ENCODE measurements around the gene CDK1. TPM values are rescaled to one million over a fixed set of nuclear protein-coding genes. Genes with fewer than 3 reads are reported as not detected.

CDK1 gene
- total RNA-seq, 2 experiments from 2014 or later = 0.75 to 1.1 TPM

DNA sequence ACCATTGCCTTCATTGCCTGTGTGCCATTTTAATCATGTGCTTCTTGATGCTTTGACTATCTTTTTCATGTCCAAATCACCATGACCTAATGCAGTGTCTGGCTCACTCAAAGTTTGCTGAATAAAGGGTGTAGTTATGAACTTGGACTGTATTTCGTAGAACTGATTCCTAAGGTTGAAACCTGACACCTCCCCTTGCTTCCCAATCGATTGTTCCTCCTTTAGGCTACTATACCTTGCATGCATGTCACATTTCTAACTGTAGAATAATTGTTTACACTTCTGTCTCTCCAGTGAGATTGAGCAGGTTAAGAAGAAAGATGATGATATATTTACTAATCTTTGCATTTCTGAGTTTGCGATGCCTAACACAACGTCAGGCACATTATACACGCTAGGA is 41.0 kb upstream of the CDK1 start:
- DNase-seq (no peak), ATAC-seq (ENCODE audit: poor library complexity) (no peak)
- TF ChIP-seq, protein P1, sequence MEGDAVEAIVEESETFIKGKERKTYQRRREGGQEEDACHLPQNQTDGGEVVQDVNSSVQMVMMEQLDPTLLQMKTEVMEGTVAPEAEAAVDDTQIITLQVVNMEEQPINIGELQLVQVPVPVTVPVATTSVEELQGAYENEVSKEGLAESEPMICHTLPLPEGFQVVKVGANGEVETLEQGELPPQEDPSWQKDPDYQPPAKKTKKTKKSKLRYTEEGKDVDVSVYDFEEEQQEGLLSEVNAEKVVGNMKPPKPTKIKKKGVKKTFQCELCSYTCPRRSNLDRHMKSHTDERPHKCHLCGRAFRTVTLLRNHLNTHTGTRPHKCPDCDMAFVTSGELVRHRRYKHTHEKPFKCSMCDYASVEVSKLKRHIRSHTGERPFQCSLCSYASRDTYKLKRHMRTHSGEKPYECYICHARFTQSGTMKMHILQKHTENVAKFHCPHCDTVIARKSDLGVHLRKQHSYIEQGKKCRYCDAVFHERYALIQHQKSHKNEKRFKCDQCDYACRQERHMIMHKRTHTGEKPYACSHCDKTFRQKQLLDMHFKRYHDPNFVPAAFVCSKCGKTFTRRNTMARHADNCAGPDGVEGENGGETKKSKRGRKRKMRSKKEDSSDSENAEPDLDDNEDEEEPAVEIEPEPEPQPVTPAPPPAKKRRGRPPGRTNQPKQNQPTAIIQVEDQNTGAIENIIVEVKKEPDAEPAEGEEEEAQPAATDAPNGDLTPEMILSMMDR (IDR thresholded peaks at IDR 0.05) = no peak
- no peak overlapping the region for H3K27ac ChIP-seq (ENCODE audit: low read depth in 1 of 2, low read length in 2 of 2)
- intact Hi-C loops (cut with DNase I, micrococcal nuclease) = no loop called here
- H3K36me3 ChIP-seq (ENCODE audit: insufficient read depth, low read length) = no peaks in the 10 kb centered on the region
- H3K9me3 Mint-ChIP-seq = no peaks in the 10 kb centered on the region
- no peaks in the 10 kb centered on the region for H3K27me3 ChIP-seq (ENCODE audit: control insufficient read depth in 1 of 2, insufficient read depth in 2 of 2, low read length in 2 of 2)
- ChIA-PET CTCF (no interaction called here), POLR2A (no interaction called here)
- no peak overlapping the region for H3K4me3 Mint-ChIP-seq
- H3K27ac Mint-ChIP-seq = no peak overlapping the region
- H3K36me3 Mint-ChIP-seq (ENCODE audit: low read depth) = peaks cover 6% of the 10 kb centered on the region
- no peak overlapping the region for H3K4me3 ChIP-seq (ENCODE audit: low read length)
- H3K4me1 Mint-ChIP-seq (ENCODE audit: low read depth) = peaks cover 10% of the 10 kb centered on the region
- H3K9me3 ChIP-seq (ENCODE audit: control insufficient read depth in 1 of 2, insufficient read depth in 1 of 2, low read length in 2 of 2) = no peaks in the 10 kb centered on the region
- H3K27me3 Mint-ChIP-seq = no peaks in the 10 kb centered on the region
- H3K4me1 ChIP-seq (ENCODE audit: insufficient read depth, low read length) = peaks cover 11% of the 10 kb centered on the region

- Histone ChIP-seq H3K36me3 (ENCODE audit: insufficient read depth, low read length) (no peaks in the 10 kb centered on the region), H3K4me1 (ENCODE audit: insufficient read depth, low read length) (no peaks in the 10 kb centered on the region), H3K9me3 (ENCODE audit: control insufficient read depth in 1 of 2, insufficient read depth in 1 of 2, low read length in 2 of 2) (no peaks in the 10 kb centered on the region), H3K27me3 (ENCODE audit: control insufficient read depth in 1 of 2, insufficient read depth in 2 of 2, low read length in 2 of 2) (no peaks in the 10 kb centered on the region), H3K27ac (ENCODE audit: low read depth in 1 of 2, low read length in 2 of 2) (no peak overlapping the region), H3K4me3 (ENCODE audit: low read length) (no peak overlapping the region)
- ChIA-PET POLR2A (no interaction called here), CTCF (no interaction called here)
- Mint-ChIP-seq H3K9me3 (no peaks in the 10 kb centered on the region), H3K4me1 (ENCODE audit: low read depth) (no peaks in the 10 kb centered on the region), H3K4me3 (no peak overlapping the region), H3K27ac (no peak overlapping the region), H3K36me3 (ENCODE audit: low read depth) (no peaks in the 10 kb centered on the region), H3K27me3 (no peaks in the 10 kb centered on the region)
- TF ChIP-seq, protein P1 (IDR thresholded peaks at IDR 0.05) = no peak
- intact Hi-C loops (cut with DNase I, micrococcal nuclease) = no loop called here
- DNase-seq = no peak
- no peak for ATAC-seq (ENCODE audit: poor library complexity)
Measured at GRCh38 chr10:60739558-60739957, 38.7 kb upstream of the CDK1 start.

GRCh38 chr10:60742512-60742911 is 35.8 kb upstream of the CDK1 start:
- Histone ChIP-seq H3K36me3 (ENCODE audit: insufficient read depth, low read length) (no peaks in the 10 kb centered on the region), H3K27me3 (ENCODE audit: control insufficient read depth in 1 of 2, insufficient read depth in 2 of 2, low read length in 2 of 2) (no peaks in the 10 kb centered on the region), H3K4me3 (ENCODE audit: low read length) (no peak overlapping the region), H3K4me1 (ENCODE audit: insufficient read depth, low read length) (no peaks in the 10 kb centered on the region), H3K27ac (ENCODE audit: low read depth in 1 of 2, low read length in 2 of 2) (no peak overlapping the region), H3K9me3 (ENCODE audit: control insufficient read depth in 1 of 2, insufficient read depth in 1 of 2, low read length in 2 of 2) (no peaks in the 10 kb centered on the region)
- DNase-seq (no peak), ATAC-seq (ENCODE audit: poor library complexity) (no peak)
- no peaks in the 10 kb centered on the region for H3K9me3 Mint-ChIP-seq
- no peak overlapping the region for H3K27ac Mint-ChIP-seq
- no peak overlapping the region for H3K4me3 Mint-ChIP-seq
- no peaks in the 10 kb centered on the region for H3K4me1 Mint-ChIP-seq (ENCODE audit: low read depth)
- no peaks in the 10 kb centered on the region for H3K27me3 Mint-ChIP-seq
- POLR2A ChIA-PET = no interaction called here
- CTCF ChIA-PET = no interaction called here
- TF ChIP-seq, protein P1 (IDR thresholded peaks at IDR 0.05) = no peak
- intact Hi-C loops (cut with DNase I, micrococcal nuclease) = no loop called here
- no peaks in the 10 kb centered on the region for H3K36me3 Mint-ChIP-seq (ENCODE audit: low read depth)

Measured in CD4-positive, alpha-beta T cell (primary cell).